Measurements from ENCODE around the gene LTBP2.
"Not testable (repeated sequence)": the region's sequence is repeated elsewhere in the genome, so short reads cannot be mapped to it uniquely, and the experiment has no call there.

LTBP2 gene

GRCh38 chr14:74542056-74542685, 69.9 kb downstream of the LTBP2 start:
- Histone ChIP-seq H3K9me3 (ENCODE audit: control insufficient read depth, low read length) (no peaks in the 10 kb centered on the region), H3K4me3 (ENCODE audit: low read length) (no peak overlapping the region), H3K4me1 (ENCODE audit: control insufficient read depth, insufficient read depth, low read length) (peaks cover 8% of the 10 kb centered on the region), H3K9ac (ENCODE audit: low read length) (no peak overlapping the region), H3K27me3 (replicated peaks; ENCODE audit: control insufficient read depth, insufficient read depth, low read length) (no peaks in the 10 kb centered on the region), H3K36me3 (ENCODE audit: control insufficient read depth, insufficient read depth, low read length, severe bottlenecking) (peaks cover 51% of the 10 kb centered on the region)
- DNase-seq (ENCODE audit: low read depth), result no peak

GRCh38 chr14:74541225-74541624, 70.8 kb downstream of the LTBP2 start:
- no peak for DNase-seq (ENCODE audit: low read depth)
- Histone ChIP-seq H3K4me3 (ENCODE audit: low read length) (no peak overlapping the region), H3K9ac (ENCODE audit: low read length) (no peak overlapping the region), H3K27me3 (replicated peaks; ENCODE audit: control insufficient read depth, insufficient read depth, low read length) (no peaks in the 10 kb centered on the region), H3K9me3 (ENCODE audit: control insufficient read depth, low read length) (no peaks in the 10 kb centered on the region), H3K36me3 (ENCODE audit: control insufficient read depth, insufficient read depth, low read length, severe bottlenecking) (peaks cover 47% of the 10 kb centered on the region), H3K4me1 (ENCODE audit: control insufficient read depth, insufficient read depth, low read length) (peaks cover 8% of the 10 kb centered on the region)

GRCh38 chr14:74539503-74539902, 72.5 kb downstream of the LTBP2 start:
- peaks cover 34% of the 10 kb centered on the region for H3K36me3 ChIP-seq (ENCODE audit: control insufficient read depth, insufficient read depth, low read length, severe bottlenecking)
- H3K4me3 ChIP-seq (ENCODE audit: low read length), result no peak overlapping the region
- no peaks in the 10 kb centered on the region for H3K27me3 ChIP-seq (replicated peaks; ENCODE audit: control insufficient read depth, insufficient read depth, low read length)
- H3K4me1 ChIP-seq (ENCODE audit: control insufficient read depth, insufficient read depth, low read length), result peaks cover 8% of the 10 kb centered on the region
- no peak overlapping the region for H3K9ac ChIP-seq (ENCODE audit: low read length)
- no peak for DNase-seq (ENCODE audit: low read depth)
- no peaks in the 10 kb centered on the region for H3K9me3 ChIP-seq (ENCODE audit: control insufficient read depth, low read length)

GRCh38 chr14:74538411-74539391, 73.3 kb downstream of the LTBP2 start:
- H3K9me3 ChIP-seq (ENCODE audit: control insufficient read depth, low read length), result no peaks in the 10 kb centered on the region
- no peak for DNase-seq (ENCODE audit: low read depth)
- H3K36me3 ChIP-seq (ENCODE audit: control insufficient read depth, insufficient read depth, low read length, severe bottlenecking), result peaks cover 40% of the 10 kb centered on the region
- H3K4me1 ChIP-seq (ENCODE audit: control insufficient read depth, insufficient read depth, low read length), result peaks cover 8% of the 10 kb centered on the region
- H3K9ac ChIP-seq (ENCODE audit: low read length), result peak overlapping the region; percentile 29
- H3K4me3 ChIP-seq (ENCODE audit: low read length), result no peak overlapping the region
- H3K27me3 ChIP-seq (replicated peaks; ENCODE audit: control insufficient read depth, insufficient read depth, low read length), result no peaks in the 10 kb centered on the region

- not testable (repeated sequence) for H3K27me3 ChIP-seq (replicated peaks; ENCODE audit: control insufficient read depth, insufficient read depth, low read length); H3K9me3 ChIP-seq (ENCODE audit: control insufficient read depth, low read length); H3K4me1 ChIP-seq (ENCODE audit: control insufficient read depth, insufficient read depth, low read length); H3K4me3 ChIP-seq (ENCODE audit: low read length); DNase-seq (ENCODE audit: low read depth); H3K9ac ChIP-seq (ENCODE audit: low read length)
- peaks cover 38% of the 10 kb centered on the region for H3K36me3 ChIP-seq (ENCODE audit: control insufficient read depth, insufficient read depth, low read length, severe bottlenecking)
Observed at GRCh38 chr14:74536336-74536735, 75.7 kb downstream of the LTBP2 start.

- no peak overlapping the region for H3K9ac ChIP-seq (ENCODE audit: low read length)
- peaks cover 8% of the 10 kb centered on the region for H3K4me1 ChIP-seq (ENCODE audit: control insufficient read depth, insufficient read depth, low read length)
- H3K36me3 ChIP-seq (ENCODE audit: control insufficient read depth, insufficient read depth, low read length, severe bottlenecking), result peaks cover 37% of the 10 kb centered on the region
- no peak for DNase-seq (ENCODE audit: low read depth)
- no peaks in the 10 kb centered on the region for H3K9me3 ChIP-seq (ENCODE audit: control insufficient read depth, low read length)
- H3K4me3 ChIP-seq (ENCODE audit: low read length), result no peak overlapping the region
- H3K27me3 ChIP-seq (replicated peaks; ENCODE audit: control insufficient read depth, insufficient read depth, low read length), result no peaks in the 10 kb centered on the region
Observed at GRCh38 chr14:74535756-74536325, 76.2 kb downstream of the LTBP2 start.

GRCh38 chr14:74533576-74533975, 78.5 kb downstream of the LTBP2 start:
- peaks cover 4% of the 10 kb centered on the region for H3K4me1 ChIP-seq (ENCODE audit: control insufficient read depth, insufficient read depth, low read length)
- DNase-seq (ENCODE audit: low read depth), result no peak
- no peaks in the 10 kb centered on the region for H3K9me3 ChIP-seq (ENCODE audit: control insufficient read depth, low read length)
- peaks cover 37% of the 10 kb centered on the region for H3K36me3 ChIP-seq (ENCODE audit: control insufficient read depth, insufficient read depth, low read length, severe bottlenecking)
- no peak overlapping the region for H3K9ac ChIP-seq (ENCODE audit: low read length)
- no peak overlapping the region for H3K4me3 ChIP-seq (ENCODE audit: low read length)
- no peaks in the 10 kb centered on the region for H3K27me3 ChIP-seq (replicated peaks; ENCODE audit: control insufficient read depth, insufficient read depth, low read length)

- Histone ChIP-seq H3K4me1 (ENCODE audit: control insufficient read depth, insufficient read depth, low read length) (no peaks in the 10 kb centered on the region), H3K9ac (ENCODE audit: low read length) (peak overlapping the region; percentile 50), H3K9me3 (ENCODE audit: control insufficient read depth, low read length) (no peaks in the 10 kb centered on the region), H3K27me3 (replicated peaks; ENCODE audit: control insufficient read depth, insufficient read depth, low read length) (no peaks in the 10 kb centered on the region), H3K4me3 (ENCODE audit: low read length) (no peak overlapping the region), H3K36me3 (ENCODE audit: control insufficient read depth, insufficient read depth, low read length, severe bottlenecking) (peaks cover 32% of the 10 kb centered on the region)
- no peak for DNase-seq (ENCODE audit: low read depth)
Observed at GRCh38 chr14:74532246-74532645, 79.8 kb downstream of the LTBP2 start.

GRCh38 chr14:74531467-74531866, 80.6 kb downstream of the LTBP2 start:
- DNase-seq (ENCODE audit: low read depth), result peak; percentile 69
- H3K4me3 ChIP-seq (ENCODE audit: low read length), result no peak overlapping the region
- peaks cover 31% of the 10 kb centered on the region for H3K36me3 ChIP-seq (ENCODE audit: control insufficient read depth, insufficient read depth, low read length, severe bottlenecking)
- no peaks in the 10 kb centered on the region for H3K27me3 ChIP-seq (replicated peaks; ENCODE audit: control insufficient read depth, insufficient read depth, low read length)
- H3K9ac ChIP-seq (ENCODE audit: low read length), result peak overlapping the region; percentile 50
- H3K9me3 ChIP-seq (ENCODE audit: control insufficient read depth, low read length), result no peaks in the 10 kb centered on the region
- H3K4me1 ChIP-seq (ENCODE audit: control insufficient read depth, insufficient read depth, low read length), result no peaks in the 10 kb centered on the region

GRCh38 chr14:74531006-74531405, 81.0 kb downstream of the LTBP2 start:
- Histone ChIP-seq H3K4me3 (ENCODE audit: low read length) (no peak overlapping the region), H3K4me1 (ENCODE audit: control insufficient read depth, insufficient read depth, low read length) (no peaks in the 10 kb centered on the region), H3K9ac (ENCODE audit: low read length) (peak overlapping the region; percentile 50), H3K36me3 (ENCODE audit: control insufficient read depth, insufficient read depth, low read length, severe bottlenecking) (peaks cover 31% of the 10 kb centered on the region), H3K9me3 (ENCODE audit: control insufficient read depth, low read length) (no peaks in the 10 kb centered on the region), H3K27me3 (replicated peaks; ENCODE audit: control insufficient read depth, insufficient read depth, low read length) (no peaks in the 10 kb centered on the region)
- no peak for DNase-seq (ENCODE audit: low read depth)

- peaks cover 26% of the 10 kb centered on the region for H3K36me3 ChIP-seq (ENCODE audit: control insufficient read depth, insufficient read depth, low read length, severe bottlenecking)
- DNase-seq (ENCODE audit: low read depth), result no peak
- H3K4me3 ChIP-seq (ENCODE audit: low read length), result no peak overlapping the region
- no peaks in the 10 kb centered on the region for H3K27me3 ChIP-seq (replicated peaks; ENCODE audit: control insufficient read depth, insufficient read depth, low read length)
- peaks cover 11% of the 10 kb centered on the region for H3K4me1 ChIP-seq (ENCODE audit: control insufficient read depth, insufficient read depth, low read length)
- no peak overlapping the region for H3K9ac ChIP-seq (ENCODE audit: low read length)
- no peaks in the 10 kb centered on the region for H3K9me3 ChIP-seq (ENCODE audit: control insufficient read depth, low read length)
Observed at GRCh38 chr14:74528886-74529285, 83.2 kb downstream of the LTBP2 start.
